H1 (cell line): ENCODE results near the gene PTPRG. TPM values are rescaled to one million over a fixed set of nuclear protein-coding genes. Genes with fewer than 3 reads are reported as not detected.

Experiments used
- CTCF ChIA-PET: fragments of 300-600 bp; sonication (Branson Sonifier 250); formaldehyde crosslinking; loops from one replicate; lab custom pipeline; 2021; ENCODE audit not compliant: partially characterized antibody; lab: Charles Lee
- POLR2A ChIA-PET: fragments of 300-600 bp; sonication (Branson Sonifier 250); formaldehyde crosslinking; loops from one replicate; lab custom pipeline; 2021; ENCODE audit warnings: inconsistent platforms; ENCODE audit not compliant: partially characterized antibody; lab: Charles Lee
- DNase-seq, 2 experiments: peaks; one replicate each; pipeline versions ENCODE4 v3.0.0 to v3.0.0-alpha.2; 2010 to 2022; ENCODE audit warnings: low spot score in 2 of 2, low read depth in 1 of 2, mixed read lengths in 1 of 2
- FAIRE-seq: peaks from 2 replicates; lab custom pipeline; 2011; peaks lifted over from hg19 to GRCh38; lab: Jason Lieb, UNC
- H2AFZ ChIP-seq: 2 replicates; pipeline ENCODE4 v1.8.1; 2012; ENCODE audit warnings: low read length, inconsistent platforms
- H2AK5ac ChIP-seq: 2 replicates; pipeline ENCODE4 v1.6.1; 2013; ENCODE audit warnings: low read depth, low read length
- H2BK120ac ChIP-seq: replicated peaks from 2 replicates; pipeline ENCODE3; 2013; ENCODE audit warnings: low read depth, low read length, inconsistent platforms
- H2BK12ac ChIP-seq: 2 replicates; pipeline ENCODE4 v1.6.1; 2013; ENCODE audit warnings: low read depth, low read length
- H2BK15ac ChIP-seq: 2 replicates; pipeline ENCODE4 v1.6.1; 2013; ENCODE audit warnings: low read length
- H2BK20ac ChIP-seq: 2 replicates; pipeline ENCODE4 v1.6.1; 2013; ENCODE audit warnings: low read length
- H2BK5ac ChIP-seq: 2 replicates; pipeline ENCODE4 v1.6.1; 2013; ENCODE audit warnings: low read depth, low read length
- H3K14ac ChIP-seq: 2 replicates; pipeline ENCODE4 v1.6.1; 2013; ENCODE audit warnings: inconsistent platforms; ENCODE audit not compliant: insufficient read length
- H3K18ac ChIP-seq: 2 replicates; pipeline ENCODE4 v1.6.1; 2013; ENCODE audit warnings: low read length; ENCODE audit errors: extremely low read depth
- H3K23ac ChIP-seq: 2 replicates; pipeline ENCODE4 v1.6.1; 2013; ENCODE audit warnings: inconsistent platforms; ENCODE audit not compliant: insufficient read length
- H3K23me2 ChIP-seq: 2 replicates; pipeline ENCODE4 v1.6.1; 2013; ENCODE audit warnings: low read depth, low read length
- H3K27ac ChIP-seq: 2 replicates; pipeline ENCODE4 v1.6.1; 2011; ENCODE audit warnings: low read depth, low read length, inconsistent platforms
- H3K27me3 ChIP-seq, 4 experiments: replicated peaks in 1 of 4; 1 replicate in 1 of 4; 2 replicates in 3 of 4; pipeline versions ENCODE4 v1.6.1 to v1.8.1; 2011 to 2013; ENCODE audit warnings: low read length in 3 of 4, mild to moderate bottlenecking in 3 of 4, inconsistent platforms in 2 of 4, mixed read lengths in 2 of 4, moderate library complexity in 1 of 4; ENCODE audit not compliant: control insufficient read depth in 3 of 4, insufficient read depth in 3 of 4; ENCODE audit errors: extremely low read depth in 1 of 4
- H3K36me3 ChIP-seq, 4 experiments: 2 replicates each; pipeline versions ENCODE4 v1.6.1 to v1.8.1; 2011 to 2013; ENCODE audit warnings: mild to moderate bottlenecking in 4 of 4, low read length in 3 of 4, moderate library complexity in 2 of 4, control low read depth in 1 of 4, inconsistent platforms in 1 of 4; ENCODE audit not compliant: insufficient read depth in 4 of 4, control insufficient read depth in 2 of 4
- H3K4ac ChIP-seq: replicated peaks from 2 replicates; pipeline ENCODE3; 2013; ENCODE audit warnings: low read length, low read depth, mixed read lengths, inconsistent platforms; ENCODE audit not compliant: insufficient read length
- H3K4me1 ChIP-seq, 4 experiments: replicated peaks in 1 of 4; 1 replicate in 1 of 4; 2 replicates in 3 of 4; pipeline versions ENCODE4 v1.6.1 to v1.8.1; 2011 to 2013; ENCODE audit warnings: low read length in 3 of 4, inconsistent platforms in 2 of 4, mixed read lengths in 1 of 4; ENCODE audit not compliant: insufficient read depth in 4 of 4, control insufficient read depth in 3 of 4
- H3K4me2 ChIP-seq, 2 experiments: 2 replicates each; pipeline versions ENCODE4 v1.6.1 to v1.8.1; 2011 to 2013; ENCODE audit warnings: low read depth in 2 of 2, low read length in 2 of 2, control low read depth in 1 of 2, inconsistent platforms in 1 of 2, mild to moderate bottlenecking in 1 of 2; ENCODE audit not compliant: insufficient read depth in 1 of 2
- H3K4me3 ChIP-seq, 4 experiments: fragments of 200-600, 300-600 bp in 1 of 4; sonication (generic), shearing (Covaris generic), sonication (Bioruptor Twin) in 1 of 4; 2 replicates each; pipeline versions ENCODE4 v1.5.1 to v1.8.1; 2011 to 2016; ENCODE audit warnings: low read length in 4 of 4, low read depth in 3 of 4, control low read depth in 2 of 4, inconsistent platforms in 2 of 4, mild to moderate bottlenecking in 2 of 4, mixed read lengths in 1 of 4, moderate library complexity in 1 of 4; ENCODE audit not compliant: insufficient read depth in 2 of 4; ENCODE audit errors: extremely low read depth in 1 of 4
- H3K56ac ChIP-seq: replicated peaks from 2 replicates; pipeline ENCODE3; 2013; ENCODE audit warnings: low read depth, mild to moderate bottlenecking, mixed read lengths, low read length, inconsistent platforms; ENCODE audit not compliant: insufficient read length
- H3K79me1 ChIP-seq: 2 replicates; pipeline ENCODE4 v1.6.1; 2013; ENCODE audit warnings: low read depth, low read length, control low read depth
- H3K79me2 ChIP-seq, 2 experiments: 2 replicates each; pipeline versions ENCODE4 v1.6.1 to v1.8.1; 2012 to 2013; ENCODE audit warnings: low read length in 2 of 2, mild to moderate bottlenecking in 2 of 2, inconsistent platforms in 1 of 2; ENCODE audit not compliant: insufficient read depth in 2 of 2, control insufficient read depth in 1 of 2
- H3K9ac ChIP-seq, 4 experiments: replicated peaks in 1 of 4; 1 replicate in 1 of 4; 2 replicates in 3 of 4; pipeline versions ENCODE4 v1.6.1 to v1.8.1; 2011 to 2013; ENCODE audit warnings: low read depth in 3 of 4, low read length in 3 of 4, control low read depth in 2 of 4, mild to moderate bottlenecking in 2 of 4, moderate library complexity in 2 of 4, inconsistent platforms in 1 of 4; ENCODE audit errors: extremely low read depth in 1 of 4
- H3K9me3 ChIP-seq, 2 experiments: 2 replicates each; pipeline versions ENCODE4 v1.6.1 to v1.8.1; 2012 to 2013; ENCODE audit warnings: mild to moderate bottlenecking in 2 of 2, moderate library complexity in 2 of 2, control low read depth in 1 of 2, inconsistent platforms in 1 of 2, low read depth in 1 of 2, low read length in 1 of 2, mixed read lengths in 1 of 2; ENCODE audit not compliant: insufficient read depth in 2 of 2
- H4K20me1 ChIP-seq, 2 experiments: replicated peaks in 1 of 2; 2 replicates each; pipeline versions ENCODE3 to v1.8.1; 2011 to 2013; ENCODE audit warnings: inconsistent platforms in 2 of 2, low read length in 2 of 2, mild to moderate bottlenecking in 1 of 2; ENCODE audit not compliant: insufficient read depth in 2 of 2, control insufficient read depth in 1 of 2
- H4K5ac ChIP-seq: 2 replicates; pipeline ENCODE4 v1.6.1; 2013; ENCODE audit warnings: low read length, low read depth, mixed read lengths, inconsistent platforms; ENCODE audit not compliant: insufficient read length
- H4K8ac ChIP-seq: 2 replicates; pipeline ENCODE4 v1.8.0; 2013; ENCODE audit warnings: mild to moderate bottlenecking, moderate library complexity, low read length, inconsistent platforms; ENCODE audit not compliant: insufficient read depth; ENCODE audit errors: extremely low read depth
- H4K91ac ChIP-seq: replicated peaks from 2 replicates; pipeline ENCODE3; 2013; ENCODE audit warnings: low read length, mixed read lengths, inconsistent platforms; ENCODE audit not compliant: insufficient read length
- ATF3 ChIP-seq: IDR thresholded peaks from 2 replicates; pipeline ENCODE4 v1.6.1; 2011; ENCODE audit warnings: low read depth, mild to moderate bottlenecking, low read length; ENCODE audit not compliant: insufficient read depth
- BCL11A ChIP-seq, 2 experiments: IDR thresholded peaks; one replicate each; pipeline ENCODE4 v1.6.1; 2011; ENCODE audit warnings: low read depth in 2 of 2, low read length in 2 of 2, mild to moderate bottlenecking in 2 of 2
- E2F6 ChIP-seq: IDR thresholded peaks from 2 replicates; pipeline ENCODE4 v1.6.1; 2012; ENCODE audit warnings: inconsistent platforms
- JUND ChIP-seq: IDR thresholded peaks from 2 replicates; pipeline ENCODE4 v1.6.1; 2011; ENCODE audit warnings: mild to moderate bottlenecking, improper control_type of control experiment, low read length
- MAFK ChIP-seq: IDR thresholded peaks from 2 replicates; pipeline ENCODE4 v1.6.1; 2012; ENCODE audit warnings: low read depth, mild to moderate bottlenecking, improper control_type of control experiment, low read length
- MAX ChIP-seq: IDR thresholded peaks from 2 replicates; pipeline ENCODE4 v1.6.1; 2012; ENCODE audit warnings: inconsistent platforms
- RXRA ChIP-seq: IDR thresholded peaks from 2 replicates; pipeline ENCODE4 v1.6.1; 2011; ENCODE audit warnings: low read depth, mild to moderate bottlenecking, low read length, moderate library complexity; ENCODE audit not compliant: insufficient read depth
- SIN3A ChIP-seq, 2 experiments: IDR thresholded peaks in 1 of 2; conservative IDR thresholded peaks in 1 of 2; 2 replicates each; pipeline ENCODE4 v1.6.1; 2011 to 2012; ENCODE audit warnings: low read length in 2 of 2, improper control_type of control experiment in 1 of 2, low read depth in 1 of 2, mild to moderate bottlenecking in 1 of 2
- SIX5 ChIP-seq: IDR thresholded peaks from 2 replicates; pipeline ENCODE4 v1.6.1; 2011; ENCODE audit warnings: mild to moderate bottlenecking, low read depth, low read length
- TAF1 ChIP-seq: IDR thresholded peaks from 2 replicates; pipeline ENCODE4 v1.6.1; 2011; ENCODE audit warnings: mild to moderate bottlenecking, low read depth, low read length
- TEAD4 ChIP-seq: IDR thresholded peaks from 2 replicates; pipeline ENCODE4 v1.6.1; 2012; ENCODE audit warnings: low read depth, low read length, inconsistent platforms, mixed read lengths
- ZNF274 ChIP-seq: IDR thresholded peaks from 2 replicates; pipeline ENCODE4 v1.7.0; 2012; ENCODE audit warnings: low read length, borderline replicate concordance; ENCODE audit errors: extremely low read depth
- WGBS, 2 experiments: shearing (Covaris generic) in 1 of 2; methylation state at CpG; one replicate each; pipeline versions ENCODE4 v1.1.6 to v1.1.7; 2013 to 2015; ENCODE audit warnings: low lambda C conversion rate in 2 of 2, mixed read lengths in 2 of 2, inconsistent platforms in 1 of 2, low coverage in 1 of 2, missing lambda C conversion rate in 1 of 2; ENCODE audit not compliant: insufficient replicate concordance in 2 of 2, insufficient coverage in 1 of 2, insufficient read length in 1 of 2; ENCODE audit errors: extremely low coverage in 1 of 2, missing lambda C conversion rate in 1 of 2; 5-methylcytosine and 5-hydroxymethylcytosine counted together
- polyA plus RNA-seq, 7 experiments: library from polyadenylated mRNA; depleted of rRNA in 3 of 7; stranded (reverse) in 5 of 7; unstranded in 2 of 7; fragments of >200 nt in 5 of 7; fragments of 200-250 nt in 2 of 7; gene quantifications; 1 replicate in 5 of 7; 2 replicates in 1 of 7; 4 replicates in 1 of 7; pipeline versions ENCODE4 v1.2.1 to v1.2.3, GENCODE V29; 2011 to 2013; ENCODE audit warnings: missing spikeins in 2 of 7, mixed read lengths in 2 of 7
- total RNA-seq: library from RNA; stranded (reverse); fragmentation: NEBNext Ultra II Directional; extraction: Animal tissue kit (Norgen Biotek cat#: 25700); gene quantifications from 2 replicates; pipeline ENCODE4 v1.2.1, GENCODE V29; 2021

Gene PTPRG
- total and polyA plus RNA-seq, 2 of the 8 experiments (the other 6 are each of a cell fraction or from before 2014, with no cell fraction given), result 23.3 to 96.2 TPM

- Histone ChIP-seq H3K23me2 (peaks cover 14% of the 10 kb centered on the region), H3K4me2 (peak overlapping the region; percentile 97; a peak in 2 of 4 replicates), H3K4ac (no peak overlapping the region), H4K5ac (no peak overlapping the region), H3K56ac (no peak overlapping the region), H3K18ac (no peak overlapping the region), H3K79me2 (peaks cover 64 to 89% of the 10 kb centered on the region in 2 experiments), H4K8ac (no peak overlapping the region), H3K4me1 (peaks cover 2 to 11% (median 3%) of the 10 kb centered on the region in 4 experiments; a peak in 6 of 7 replicates), H2BK15ac (no peak overlapping the region), H3K27me3 (no peaks in the 10 kb centered on the region; a peak in 1 of 7 replicates), H3K9ac (no peak overlapping the region), H2BK5ac (no peak overlapping the region), H3K36me3 (peaks cover 0 to 7% (median 0%) of the 10 kb centered on the region in 4 experiments; a peak in 1 of 8 replicates), H3K79me1 (no peaks in the 10 kb centered on the region), H3K27ac (no peak overlapping the region), H4K91ac (no peak overlapping the region), H3K9me3 (no peaks in the 10 kb centered on the region), H2AK5ac (no peak overlapping the region), H3K14ac (no peak overlapping the region), H2BK12ac (no peak overlapping the region), H2AFZ (no peak overlapping the region), H2BK20ac (no peak overlapping the region), H3K23ac (no peak overlapping the region), H4K20me1 (peaks cover 34 to 36% of the 10 kb centered on the region in 2 experiments), H3K4me3 (peak overlapping the region in 1 of 4 experiments; percentile 98; a peak in 2 of 8 replicates), H2BK120ac (no peak overlapping the region)
- FAIRE-seq (no peak), DNase-seq (no peak)
- POLR2A ChIA-PET, result interaction anchor here (0.7 to 9.3 kb wide), 6 partner anchors 13 to 442 kb away, joined by 3 to 200 read pairs (median 4); no protein-coding TSS in a partner anchor
- WGBS, 2 experiments, result 87% methylated on average over 4 of the region's 4 CpGs; no CpG with 5 or more reads in 1 of the 2 experiments
- CTCF ChIA-PET, result interaction anchor here (0.5 to 3.5 kb wide), 26 partner anchors 8 to 1158 kb away, joined by 3 to 27 read pairs (median 5); no protein-coding TSS in a partner anchor
- TF ChIP-seq JUND (no peak), RXRA (no peak), E2F6 (no peak), TAF1 (no peak), MAX (no peak), SIX5 (no peak), SIN3A (conservative IDR thresholded peaks at IDR 0.05 in 1 of 2, IDR thresholded peaks at IDR 0.05 in 1 of 2; ENCODE audit: low read depth in 1 of 2, low read length in 2 of 2) (no peak), TEAD4 (no peak), ZNF274 (no peak), ATF3 (no peak), MAFK (no peak), BCL11A (IDR thresholded peaks at IDR 0.05; ENCODE audit: low read depth in 2 of 2, low read length in 2 of 2) (no peak)
Measured at GRCh38 chr3:61565569-61565968, 4.2 kb downstream of the PTPRG start.
